GM12875 (cell line): Measurements from ENCODE around the gene ATG5.

Experiments used
- H3K4me3 ChIP-seq: one replicate; pipeline ENCODE4 v1.5.1; 2011; ENCODE audit warnings: low read depth, low read length, control low read depth
- CTCF ChIP-seq: IDR thresholded peaks from 2 replicates; pipeline ENCODE4 v1.5.1; 2011; ENCODE audit warnings: low read depth, mild to moderate bottlenecking, control low read depth, inconsistent platforms, low read length, moderate library complexity, borderline replicate concordance; ENCODE audit not compliant: insufficient read depth

ATG5 gene

GRCh38 chr6:106147476-106147875 is 178.1 kb downstream of the ATG5 start:
- H3K4me3 ChIP-seq: no peak overlapping the region
- no peak for TF ChIP-seq CTCF

GRCh38 chr6:106146852-106147351 is 178.7 kb downstream of the ATG5 start:
- TF ChIP-seq CTCF: no peak
- H3K4me3 ChIP-seq: no peak overlapping the region

GRCh38 chr6:106145741-106146227 is 179.8 kb downstream of the ATG5 start:
- no peak for TF ChIP-seq CTCF
- no peak overlapping the region for H3K4me3 ChIP-seq

GRCh38 chr6:106145144-106145543 is 180.4 kb downstream of the ATG5 start:
- no peak overlapping the region for H3K4me3 ChIP-seq

GRCh38 chr6:106143665-106144064 is 181.9 kb downstream of the ATG5 start:
- H3K4me3 ChIP-seq: no peak overlapping the region
- no peak for TF ChIP-seq CTCF

More at GRCh38 chr6:106145144-106145543, 180.4 kb downstream of the ATG5 start:
- no peak for TF ChIP-seq CTCF

GRCh38 chr6:106142876-106143431 is 182.6 kb downstream of the ATG5 start:
- H3K4me3 ChIP-seq: no peak overlapping the region
- no peak for TF ChIP-seq CTCF
